H1 (cell line): ENCODE measurements around the gene IGLL5. TPM values are rescaled to one million over a fixed set of nuclear protein-coding genes. Genes with fewer than 3 reads are reported as not detected.

Experiments
- CTCF ChIA-PET: fragments of 300-600 bp; sonication (Branson Sonifier 250); formaldehyde crosslinking; loops from one replicate; lab custom pipeline; 2021; ENCODE audit not compliant: partially characterized antibody; lab: Charles Lee
- POLR2A ChIA-PET: fragments of 300-600 bp; sonication (Branson Sonifier 250); formaldehyde crosslinking; loops from one replicate; lab custom pipeline; 2021; ENCODE audit warnings: inconsistent platforms; ENCODE audit not compliant: partially characterized antibody; lab: Charles Lee
- DNase-seq, 2 experiments: peaks; one replicate each; pipeline versions ENCODE4 v3.0.0 to v3.0.0-alpha.2; 2010 to 2022; ENCODE audit warnings: low spot score in 2 of 2, low read depth in 1 of 2, mixed read lengths in 1 of 2
- FAIRE-seq: peaks from 2 replicates; lab custom pipeline; 2011; peaks lifted over from hg19 to GRCh38; lab: Jason Lieb, UNC
- H2AFZ ChIP-seq: 2 replicates; pipeline ENCODE4 v1.8.1; 2012; ENCODE audit warnings: low read length, inconsistent platforms
- H2AK5ac ChIP-seq: 2 replicates; pipeline ENCODE4 v1.6.1; 2013; ENCODE audit warnings: low read depth, low read length
- H2BK120ac ChIP-seq: replicated peaks from 2 replicates; pipeline ENCODE3; 2013; ENCODE audit warnings: low read depth, low read length, inconsistent platforms
- H2BK12ac ChIP-seq: 2 replicates; pipeline ENCODE4 v1.6.1; 2013; ENCODE audit warnings: low read depth, low read length
- H2BK15ac ChIP-seq: 2 replicates; pipeline ENCODE4 v1.6.1; 2013; ENCODE audit warnings: low read length
- H2BK20ac ChIP-seq: 2 replicates; pipeline ENCODE4 v1.6.1; 2013; ENCODE audit warnings: low read length
- H2BK5ac ChIP-seq: 2 replicates; pipeline ENCODE4 v1.6.1; 2013; ENCODE audit warnings: low read depth, low read length
- H3K14ac ChIP-seq: 2 replicates; pipeline ENCODE4 v1.6.1; 2013; ENCODE audit warnings: inconsistent platforms; ENCODE audit not compliant: insufficient read length
- H3K18ac ChIP-seq: 2 replicates; pipeline ENCODE4 v1.6.1; 2013; ENCODE audit warnings: low read length; ENCODE audit errors: extremely low read depth
- H3K23ac ChIP-seq: 2 replicates; pipeline ENCODE4 v1.6.1; 2013; ENCODE audit warnings: inconsistent platforms; ENCODE audit not compliant: insufficient read length
- H3K23me2 ChIP-seq: 2 replicates; pipeline ENCODE4 v1.6.1; 2013; ENCODE audit warnings: low read depth, low read length
- H3K27ac ChIP-seq: 2 replicates; pipeline ENCODE4 v1.6.1; 2011; ENCODE audit warnings: low read depth, low read length, inconsistent platforms
- H3K27me3 ChIP-seq, 4 experiments: replicated peaks in 1 of 4; 1 replicate in 1 of 4; 2 replicates in 3 of 4; pipeline versions ENCODE4 v1.6.1 to v1.8.1; 2011 to 2013; ENCODE audit warnings: low read length in 3 of 4, mild to moderate bottlenecking in 3 of 4, inconsistent platforms in 2 of 4, mixed read lengths in 2 of 4, moderate library complexity in 1 of 4; ENCODE audit not compliant: control insufficient read depth in 3 of 4, insufficient read depth in 3 of 4; ENCODE audit errors: extremely low read depth in 1 of 4
- H3K36me3 ChIP-seq, 4 experiments: 2 replicates each; pipeline versions ENCODE4 v1.6.1 to v1.8.1; 2011 to 2013; ENCODE audit warnings: mild to moderate bottlenecking in 4 of 4, low read length in 3 of 4, moderate library complexity in 2 of 4, control low read depth in 1 of 4, inconsistent platforms in 1 of 4; ENCODE audit not compliant: insufficient read depth in 4 of 4, control insufficient read depth in 2 of 4
- H3K4ac ChIP-seq: replicated peaks from 2 replicates; pipeline ENCODE3; 2013; ENCODE audit warnings: low read length, low read depth, mixed read lengths, inconsistent platforms; ENCODE audit not compliant: insufficient read length
- H3K4me1 ChIP-seq, 4 experiments: replicated peaks in 1 of 4; 1 replicate in 1 of 4; 2 replicates in 3 of 4; pipeline versions ENCODE4 v1.6.1 to v1.8.1; 2011 to 2013; ENCODE audit warnings: low read length in 3 of 4, inconsistent platforms in 2 of 4, mixed read lengths in 1 of 4; ENCODE audit not compliant: insufficient read depth in 4 of 4, control insufficient read depth in 3 of 4
- H3K4me2 ChIP-seq, 2 experiments: 2 replicates each; pipeline versions ENCODE4 v1.6.1 to v1.8.1; 2011 to 2013; ENCODE audit warnings: low read depth in 2 of 2, low read length in 2 of 2, control low read depth in 1 of 2, inconsistent platforms in 1 of 2, mild to moderate bottlenecking in 1 of 2; ENCODE audit not compliant: insufficient read depth in 1 of 2
- H3K4me3 ChIP-seq, 4 experiments: fragments of 200-600, 300-600 bp in 1 of 4; sonication (generic), shearing (Covaris generic), sonication (Bioruptor Twin) in 1 of 4; 2 replicates each; pipeline versions ENCODE4 v1.5.1 to v1.8.1; 2011 to 2016; ENCODE audit warnings: low read length in 4 of 4, low read depth in 3 of 4, control low read depth in 2 of 4, inconsistent platforms in 2 of 4, mild to moderate bottlenecking in 2 of 4, mixed read lengths in 1 of 4, moderate library complexity in 1 of 4; ENCODE audit not compliant: insufficient read depth in 2 of 4; ENCODE audit errors: extremely low read depth in 1 of 4
- H3K56ac ChIP-seq: replicated peaks from 2 replicates; pipeline ENCODE3; 2013; ENCODE audit warnings: low read depth, mild to moderate bottlenecking, mixed read lengths, low read length, inconsistent platforms; ENCODE audit not compliant: insufficient read length
- H3K79me1 ChIP-seq: 2 replicates; pipeline ENCODE4 v1.6.1; 2013; ENCODE audit warnings: low read depth, low read length, control low read depth
- H3K79me2 ChIP-seq, 2 experiments: 2 replicates each; pipeline versions ENCODE4 v1.6.1 to v1.8.1; 2012 to 2013; ENCODE audit warnings: low read length in 2 of 2, mild to moderate bottlenecking in 2 of 2, inconsistent platforms in 1 of 2; ENCODE audit not compliant: insufficient read depth in 2 of 2, control insufficient read depth in 1 of 2
- H3K9ac ChIP-seq, 4 experiments: replicated peaks in 1 of 4; 1 replicate in 1 of 4; 2 replicates in 3 of 4; pipeline versions ENCODE4 v1.6.1 to v1.8.1; 2011 to 2013; ENCODE audit warnings: low read depth in 3 of 4, low read length in 3 of 4, control low read depth in 2 of 4, mild to moderate bottlenecking in 2 of 4, moderate library complexity in 2 of 4, inconsistent platforms in 1 of 4; ENCODE audit errors: extremely low read depth in 1 of 4
- H3K9me3 ChIP-seq, 2 experiments: 2 replicates each; pipeline versions ENCODE4 v1.6.1 to v1.8.1; 2012 to 2013; ENCODE audit warnings: mild to moderate bottlenecking in 2 of 2, moderate library complexity in 2 of 2, control low read depth in 1 of 2, inconsistent platforms in 1 of 2, low read depth in 1 of 2, low read length in 1 of 2, mixed read lengths in 1 of 2; ENCODE audit not compliant: insufficient read depth in 2 of 2
- H4K20me1 ChIP-seq, 2 experiments: replicated peaks in 1 of 2; 2 replicates each; pipeline versions ENCODE3 to v1.8.1; 2011 to 2013; ENCODE audit warnings: inconsistent platforms in 2 of 2, low read length in 2 of 2, mild to moderate bottlenecking in 1 of 2; ENCODE audit not compliant: insufficient read depth in 2 of 2, control insufficient read depth in 1 of 2
- H4K5ac ChIP-seq: 2 replicates; pipeline ENCODE4 v1.6.1; 2013; ENCODE audit warnings: low read length, low read depth, mixed read lengths, inconsistent platforms; ENCODE audit not compliant: insufficient read length
- H4K8ac ChIP-seq: 2 replicates; pipeline ENCODE4 v1.8.0; 2013; ENCODE audit warnings: mild to moderate bottlenecking, moderate library complexity, low read length, inconsistent platforms; ENCODE audit not compliant: insufficient read depth; ENCODE audit errors: extremely low read depth
- H4K91ac ChIP-seq: replicated peaks from 2 replicates; pipeline ENCODE3; 2013; ENCODE audit warnings: low read length, mixed read lengths, inconsistent platforms; ENCODE audit not compliant: insufficient read length
- BRCA1 ChIP-seq: IDR thresholded peaks from 2 replicates; pipeline ENCODE4 v1.6.1; 2012; ENCODE audit warnings: low read depth, low read length, improper control_type of control experiment
- EP300 ChIP-seq, 2 experiments: IDR thresholded peaks; 1 replicate in 1 of 2; 2 replicates in 1 of 2; pipeline ENCODE4 v1.6.1; 2011 to 2012; ENCODE audit warnings: low read depth in 2 of 2, low read length in 2 of 2, mild to moderate bottlenecking in 2 of 2, borderline replicate concordance in 1 of 2, inconsistent platforms in 1 of 2, moderate library complexity in 1 of 2
- JUND ChIP-seq: IDR thresholded peaks from 2 replicates; pipeline ENCODE4 v1.6.1; 2011; ENCODE audit warnings: mild to moderate bottlenecking, improper control_type of control experiment, low read length
- KDM4A ChIP-seq: IDR thresholded peaks from one replicate; pipeline ENCODE4 v1.7.1; 2012; ENCODE audit warnings: low read depth, mild to moderate bottlenecking, moderate library complexity, low read length, inconsistent platforms; ENCODE audit not compliant: severe bottlenecking
- NRF1 ChIP-seq: IDR thresholded peaks from 2 replicates; pipeline ENCODE4 v1.6.1; 2011; ENCODE audit warnings: mild to moderate bottlenecking, low read depth, low read length, improper control_type of control experiment
- PHF8 ChIP-seq: fragments of 200-600 bp; sonication (generic); conservative IDR thresholded peaks from 2 replicates; pipeline ENCODE4 v1.7.1; 2012; ENCODE audit warnings: low read depth, mild to moderate bottlenecking, inconsistent platforms, low read length, moderate library complexity
- RNF2 ChIP-seq: fragments of 200-900, 300-1000 bp; sonication (generic); IDR thresholded peaks from 2 replicates; pipeline ENCODE4 v1.7.1; 2016; ENCODE audit warnings: borderline replicate concordance, low read depth, mild to moderate bottlenecking, antibody characterized with exemption, low read length; ENCODE audit not compliant: poor library complexity, severe bottlenecking; ENCODE audit errors: missing control alignments
- SAP30 ChIP-seq: fragments of 300-600 bp; sonication (generic); IDR thresholded peaks from 2 replicates; pipeline ENCODE4 v1.7.1; 2012; ENCODE audit warnings: low read length, moderate library complexity, mild to moderate bottlenecking, inconsistent platforms; ENCODE audit not compliant: insufficient read depth, insufficient replicate concordance
- SUZ12 ChIP-seq: fragments of 200-600 bp; sonication (generic); IDR thresholded peaks from 2 replicates; pipeline ENCODE4 v1.6.1; 2012; ENCODE audit warnings: mild to moderate bottlenecking, inconsistent platforms, low read length, moderate library complexity, mixed read lengths
- WGBS, 2 experiments: shearing (Covaris generic) in 1 of 2; methylation state at CpG; one replicate each; pipeline versions ENCODE4 v1.1.6 to v1.1.7; 2013 to 2015; ENCODE audit warnings: low lambda C conversion rate in 2 of 2, mixed read lengths in 2 of 2, inconsistent platforms in 1 of 2, low coverage in 1 of 2, missing lambda C conversion rate in 1 of 2; ENCODE audit not compliant: insufficient replicate concordance in 2 of 2, insufficient coverage in 1 of 2, insufficient read length in 1 of 2; ENCODE audit errors: extremely low coverage in 1 of 2, missing lambda C conversion rate in 1 of 2; 5-methylcytosine and 5-hydroxymethylcytosine counted together
- polyA plus RNA-seq, 7 experiments: library from polyadenylated mRNA; depleted of rRNA in 3 of 7; stranded (reverse) in 5 of 7; unstranded in 2 of 7; fragments of >200 nt in 5 of 7; fragments of 200-250 nt in 2 of 7; gene quantifications; 1 replicate in 5 of 7; 2 replicates in 1 of 7; 4 replicates in 1 of 7; pipeline versions ENCODE4 v1.2.1 to v1.2.3, GENCODE V29; 2011 to 2013; ENCODE audit warnings: missing spikeins in 2 of 7, mixed read lengths in 2 of 7
- total RNA-seq: library from RNA; stranded (reverse); fragmentation: NEBNext Ultra II Directional; extraction: Animal tissue kit (Norgen Biotek cat#: 25700); gene quantifications from 2 replicates; pipeline ENCODE4 v1.2.1, GENCODE V29; 2021

IGLL5 gene
- total and polyA plus RNA-seq, 2 of the 8 experiments (the other 6 are each of a cell fraction or from before 2014, with no cell fraction given) = not detected

DNA sequence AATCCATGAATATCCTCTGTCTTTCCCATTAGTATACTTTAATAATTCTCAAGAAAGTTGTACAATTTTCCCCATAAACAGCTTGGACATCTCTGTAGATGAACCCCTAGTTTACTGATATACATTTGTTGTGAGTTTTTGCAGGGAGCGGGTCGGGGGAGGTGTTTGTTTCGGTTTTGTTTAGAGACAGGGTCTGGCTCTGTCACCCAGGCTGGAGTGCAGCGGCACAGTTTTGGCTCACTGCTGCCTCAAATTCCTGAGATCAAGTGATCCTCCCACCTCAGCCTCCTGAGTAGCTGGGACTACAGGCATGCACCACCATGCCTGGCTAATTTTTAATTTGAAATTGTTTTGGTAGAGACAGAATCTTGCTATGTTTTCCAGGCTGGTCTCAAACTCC lies 57.6 kb downstream of the IGLL5 start:
- FAIRE-seq = no peak
- Histone ChIP-seq H3K14ac (no peak overlapping the region), H2AK5ac (no peak overlapping the region), H3K56ac (no peak overlapping the region), H3K79me1 (no peaks in the 10 kb centered on the region), H2AFZ (no peak overlapping the region), H2BK15ac (no peak overlapping the region), H3K23ac (no peak overlapping the region), H4K8ac (no peak overlapping the region), H4K91ac (no peak overlapping the region), H3K18ac (no peak overlapping the region), H3K4me2 (no peak overlapping the region), H3K27ac (no peak overlapping the region), H3K4me1 (no peaks in the 10 kb centered on the region), H2BK12ac (no peak overlapping the region)
- TF ChIP-seq BRCA1 (no peak), SAP30 (no peak), RNF2 (no peak), SUZ12 (no peak), KDM4A (no peak), JUND (no peak), EP300 (IDR thresholded peaks at IDR 0.05; ENCODE audit: borderline replicate concordance in 1 of 2, low read depth in 2 of 2, low read length in 2 of 2) (no peak), NRF1 (no peak), PHF8 (no peak)
- TF ChIP-seq, all 59 proteins: peak for 0
- H4K20me1 ChIP-seq = peaks cover 0 to 5% of the 10 kb centered on the region in 2 experiments
- no peak overlapping the region for H2BK120ac ChIP-seq
- H2BK20ac ChIP-seq = no peak overlapping the region
- no peak overlapping the region for H4K5ac ChIP-seq
- ChIA-PET CTCF (interaction anchor here (0.6 to 0.8 kb wide), 2 partner anchors 10 to 482 kb away, joined by 3 read pairs; no protein-coding TSS in a partner anchor), POLR2A (no interaction called here)
- peaks cover 9 to 42% of the 10 kb centered on the region in 2 experiments; a peak in 3 of 4 replicates for H3K9me3 ChIP-seq
- DNase-seq = no peak
- H3K36me3 ChIP-seq = no peaks in the 10 kb centered on the region
- H2BK5ac ChIP-seq = no peak overlapping the region
- no peaks in the 10 kb centered on the region for H3K23me2 ChIP-seq
- H3K9ac ChIP-seq = no peak overlapping the region
- no peak overlapping the region for H3K4me3 ChIP-seq
- WGBS, 2 experiments = 79% methylated on average over 4 of the region's 4 CpGs; no CpG with 5 or more reads in 1 of the 2 experiments
- peaks cover 0 to 6% (median 2%) of the 10 kb centered on the region in 4 experiments; a peak in 2 of 7 replicates for H3K27me3 ChIP-seq
- H3K79me2 ChIP-seq = no peaks in the 10 kb centered on the region
- no peak overlapping the region for H3K4ac ChIP-seq
